RPMI8226 (cell line): ENCODE measurements around the gene ENTPD6.

Source experiments
- DNase-seq: peaks from one replicate; pipeline ENCODE4 v3.0.0-alpha.2; 2015

The ENTPD6 gene

DNA sequence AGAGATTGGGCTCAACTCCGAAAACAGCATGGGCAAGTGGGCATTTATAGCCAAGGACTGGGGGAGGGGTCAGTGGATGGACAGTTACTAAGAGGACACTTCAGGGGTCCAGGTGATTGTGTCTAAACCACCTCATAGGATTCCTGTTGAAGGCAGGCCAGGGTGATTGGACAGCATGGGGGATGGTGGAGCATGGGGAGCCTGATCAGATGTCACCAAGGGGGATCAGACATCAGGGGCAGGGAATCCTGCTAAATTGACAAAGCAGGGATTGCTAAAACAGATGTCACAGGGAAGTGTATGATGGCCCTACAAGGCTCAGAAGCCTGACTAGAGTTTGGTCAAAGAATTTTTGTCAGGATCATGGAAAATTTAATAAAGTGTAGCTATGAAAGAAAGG lies 49.9 kb downstream of the ENTPD6 start:
- no peak for DNase-seq

DNA sequence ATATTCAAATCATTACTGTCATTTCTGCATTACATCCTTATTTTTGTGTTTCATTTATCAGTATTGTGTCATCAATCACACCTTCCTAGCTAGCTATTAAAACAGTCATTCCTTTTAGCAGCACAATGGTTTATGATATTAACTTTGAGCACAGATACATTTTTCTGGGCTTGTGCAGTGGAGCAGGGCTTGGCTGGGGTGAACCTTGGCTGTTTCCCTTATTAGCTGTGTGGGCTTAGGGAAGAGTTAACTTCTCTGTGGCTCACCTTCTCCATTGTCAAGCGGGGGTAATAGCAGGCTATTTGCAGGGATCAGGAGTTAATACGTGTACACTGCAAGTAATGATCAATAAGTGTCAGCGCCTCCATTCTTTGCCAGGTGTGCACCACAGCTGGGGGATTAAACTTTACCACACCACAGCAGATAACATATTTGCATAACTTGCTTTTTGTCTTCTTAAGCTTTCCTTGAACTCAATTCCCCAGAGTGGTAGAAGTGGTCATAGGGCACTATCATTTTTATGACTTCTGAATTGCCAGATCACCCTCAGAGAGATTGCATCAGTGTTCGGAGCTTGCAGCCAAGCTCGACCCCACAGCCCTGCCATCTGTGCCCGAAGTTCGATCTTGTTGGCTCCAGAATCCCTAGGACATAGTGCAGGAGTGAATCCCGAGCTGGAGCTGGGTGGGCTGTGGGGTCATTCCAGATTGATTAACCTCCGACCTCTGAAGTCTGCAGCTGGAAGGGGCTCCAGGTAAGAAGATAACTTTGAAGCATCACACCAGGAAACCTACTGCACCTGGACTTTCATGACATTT lies 50.9 kb downstream of the ENTPD6 start:
- DNase-seq: no peak

DNA sequence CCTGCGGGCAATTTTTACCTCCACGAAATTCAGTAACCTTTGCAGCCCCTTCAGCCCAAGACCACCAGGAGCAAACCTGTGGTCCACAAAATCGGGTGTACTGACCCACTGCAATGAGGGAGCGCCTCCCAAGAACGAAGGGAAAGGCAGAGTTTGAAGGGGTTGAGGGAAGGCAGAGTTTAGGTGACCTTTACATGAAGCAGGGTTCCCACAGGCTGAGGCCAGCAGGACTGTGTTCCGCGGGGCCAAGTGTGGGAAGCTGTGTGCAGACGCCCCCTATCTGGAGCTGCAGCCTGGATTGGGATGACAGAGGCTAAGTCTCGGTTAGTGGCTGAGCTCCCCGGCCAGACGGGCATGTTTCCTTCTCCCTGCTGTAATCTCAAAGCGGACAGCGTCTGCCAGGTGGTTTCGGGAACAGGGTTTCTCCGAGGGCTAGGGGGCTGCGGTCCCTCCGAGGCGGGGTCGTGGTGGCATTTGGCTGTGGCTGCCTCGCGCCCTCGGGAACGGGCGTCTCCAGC lies 51.5 kb downstream of the ENTPD6 start:
- DNase-seq: peak; percentile 61

DNA sequence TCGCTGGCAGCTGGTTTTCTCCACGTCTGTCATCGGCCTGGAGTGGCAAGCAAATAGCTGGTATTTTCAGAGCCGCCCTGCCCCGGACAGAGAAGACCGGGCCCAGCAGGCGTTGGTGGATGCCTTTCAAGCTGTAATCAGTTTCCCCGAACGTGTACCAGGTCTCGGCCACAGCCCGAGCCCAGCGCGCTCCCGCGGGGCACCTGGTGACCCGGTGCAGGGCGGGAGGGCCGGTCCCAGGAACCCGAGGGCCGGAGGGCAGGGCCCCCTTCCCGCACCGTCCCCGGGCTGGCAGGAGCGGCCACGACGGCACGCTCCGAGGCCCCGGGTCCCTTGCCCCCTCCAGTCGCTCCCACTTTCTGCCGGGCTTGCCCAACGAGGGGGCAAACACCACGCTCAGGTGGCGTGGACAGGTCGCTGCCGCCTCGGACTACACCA lies 52.0 kb downstream of the ENTPD6 start:
- peak; percentile 58 for DNase-seq

DNA sequence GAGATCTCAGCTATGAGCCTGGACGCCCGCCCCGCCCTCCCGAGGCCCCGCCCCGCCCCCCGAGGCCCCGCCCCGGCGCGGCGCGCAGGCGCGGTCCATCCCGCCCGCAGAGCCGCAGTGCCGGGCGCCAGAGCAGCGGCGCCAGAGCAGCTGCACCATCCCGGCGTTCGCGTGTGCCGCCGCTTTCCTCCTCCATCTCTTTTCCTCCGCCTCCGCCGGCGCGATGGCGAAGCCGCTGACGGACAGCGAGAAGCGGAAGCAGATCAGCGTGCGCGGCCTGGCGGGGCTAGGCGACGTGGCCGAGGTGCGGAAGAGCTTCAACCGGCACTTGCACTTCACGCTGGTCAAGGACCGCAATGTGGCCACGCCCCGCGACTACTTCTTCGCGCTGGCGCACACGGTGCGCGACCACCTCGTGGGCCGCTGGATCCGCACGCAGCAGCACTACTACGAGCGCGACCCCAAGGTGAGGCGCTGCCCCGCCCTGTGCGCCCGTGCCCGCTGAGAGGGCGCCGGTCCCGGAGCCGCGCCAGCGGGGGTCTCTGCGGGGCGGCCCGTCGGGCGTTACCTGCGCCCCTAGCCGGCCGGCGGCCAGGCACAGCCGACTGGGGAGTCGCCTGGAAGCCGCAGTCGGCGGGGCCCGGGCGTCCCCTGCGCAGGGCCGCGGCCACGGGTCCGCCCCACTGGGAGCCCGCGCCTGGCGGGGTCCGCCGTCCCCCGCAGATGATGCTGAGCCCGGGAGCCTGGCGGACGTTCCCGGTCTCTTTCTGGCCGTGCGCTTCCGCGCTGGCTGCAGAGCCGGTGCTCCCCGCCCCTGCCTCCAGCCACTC lies 52.7 kb downstream of the ENTPD6 start, which contains the start of gene PYGB:
Gene PYGB (plus strand): TSS at position 130 of the 830 bp plus-strand sequence. CDS start 94 bp downstream, at position 224.
- DNase-seq: peak; percentile 89

DNA sequence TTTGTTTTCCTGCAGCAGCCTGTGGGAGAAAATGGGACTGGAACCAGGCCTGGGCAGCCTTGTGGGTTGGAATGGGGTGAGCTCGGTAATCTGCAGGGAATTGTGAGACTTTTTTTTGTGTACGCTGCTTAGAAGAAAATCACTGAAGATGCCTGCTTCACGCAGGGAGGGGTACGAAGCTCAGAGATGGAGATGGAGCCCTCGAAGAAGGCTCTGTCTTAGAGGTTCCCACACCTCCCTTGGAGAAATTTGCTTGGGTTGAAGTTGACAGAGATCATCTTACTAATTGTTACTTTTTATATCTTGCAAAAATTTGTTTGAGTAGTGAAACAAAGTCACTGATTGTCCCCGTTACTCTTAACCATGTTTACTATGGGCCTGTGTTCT lies 53.3 kb downstream of the ENTPD6 start:
- DNase-seq: no peak

DNA sequence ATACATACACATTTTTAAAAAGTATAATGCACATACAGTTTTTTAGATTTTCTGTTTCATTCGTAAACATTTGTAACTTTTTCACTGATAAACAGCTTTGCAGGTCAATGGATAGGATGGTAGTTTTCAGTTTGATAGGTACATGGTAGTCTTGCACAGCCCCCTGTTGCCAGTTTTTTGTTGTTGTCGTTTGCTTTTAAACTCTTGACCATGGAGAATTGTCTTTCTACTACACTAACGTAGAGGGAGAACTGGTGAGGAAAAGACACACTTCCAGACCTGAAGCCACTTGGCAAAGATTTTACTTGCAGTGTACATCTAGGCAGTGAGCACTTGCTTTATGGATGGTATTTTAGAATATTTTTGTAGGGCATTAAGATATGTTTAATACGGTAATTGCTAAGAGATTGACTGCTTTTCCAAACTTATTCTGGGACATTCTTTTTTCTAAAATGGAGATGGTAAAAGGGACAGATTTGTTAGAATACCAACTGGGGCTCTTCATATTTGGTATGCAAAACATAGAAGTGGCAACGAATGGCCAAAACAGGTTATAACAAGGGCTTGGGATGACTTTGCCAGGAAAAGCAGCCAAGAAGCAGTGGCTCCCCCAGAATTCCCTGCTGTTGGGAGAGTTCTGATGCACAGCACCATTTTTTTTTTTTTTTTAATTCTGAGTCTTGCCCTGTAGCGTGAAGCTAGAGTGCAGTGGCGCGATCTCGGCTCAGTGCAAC lies 53.9 kb downstream of the ENTPD6 start:
- no peak for DNase-seq

DNA sequence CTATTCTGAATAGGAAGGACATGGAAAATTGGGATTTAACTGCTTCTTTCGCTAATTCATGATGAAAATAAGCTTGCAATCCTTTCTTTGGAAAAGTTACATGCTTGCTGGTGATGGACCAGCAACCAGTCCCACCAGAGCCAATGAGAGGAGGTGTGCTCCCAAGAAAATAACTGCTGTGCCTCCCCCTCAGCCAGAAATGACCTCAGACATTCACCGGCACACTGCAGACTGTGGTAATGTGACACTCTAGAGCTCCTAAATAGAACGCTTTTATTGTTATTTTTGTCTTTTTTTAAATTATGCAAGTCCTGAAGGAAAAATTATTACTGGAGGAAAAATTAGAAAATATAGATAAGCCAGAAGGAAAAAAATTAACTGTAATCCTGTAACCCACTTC lies 55.0 kb downstream of the ENTPD6 start:
- no peak for DNase-seq

DNA sequence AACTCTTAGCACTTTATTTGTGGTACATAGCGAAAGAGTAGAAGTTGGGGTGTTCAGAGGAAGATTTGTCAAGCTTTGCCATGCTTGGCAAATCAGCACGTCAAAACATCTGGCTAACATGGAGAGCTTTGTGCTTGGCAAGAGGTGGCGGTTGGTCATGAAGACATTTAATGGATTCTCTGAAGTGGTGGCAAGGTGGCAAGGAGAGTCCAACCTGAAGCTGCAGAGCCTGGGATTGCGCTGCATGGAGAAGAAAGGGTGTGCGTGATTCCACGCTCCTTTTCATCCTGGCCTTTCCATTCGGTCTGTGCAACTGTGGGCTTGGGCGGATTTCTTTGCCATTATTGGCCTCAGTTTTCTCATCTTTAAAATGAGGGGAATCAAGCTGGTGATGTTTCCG lies 55.5 kb downstream of the ENTPD6 start:
- DNase-seq: no peak

DNA sequence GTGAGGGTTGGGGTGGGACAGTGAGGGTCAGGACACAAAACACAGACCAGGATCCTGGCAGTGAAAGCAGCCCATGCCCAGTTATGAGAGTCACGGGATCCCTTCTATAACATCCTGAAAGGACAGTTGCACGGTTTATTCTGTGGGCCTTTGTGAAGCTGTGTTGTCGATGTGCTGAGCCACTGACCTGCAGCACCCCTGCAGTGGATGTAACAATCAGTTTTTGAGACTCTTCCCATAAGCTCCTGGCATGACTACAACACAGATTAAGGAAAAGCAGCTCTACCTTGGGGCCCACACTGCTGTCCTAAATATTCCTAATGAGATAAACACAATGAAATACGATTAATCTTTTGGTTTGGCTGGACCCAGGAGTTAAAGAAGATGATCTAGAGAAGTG lies 56.0 kb downstream of the ENTPD6 start:
- no peak for DNase-seq

DNA sequence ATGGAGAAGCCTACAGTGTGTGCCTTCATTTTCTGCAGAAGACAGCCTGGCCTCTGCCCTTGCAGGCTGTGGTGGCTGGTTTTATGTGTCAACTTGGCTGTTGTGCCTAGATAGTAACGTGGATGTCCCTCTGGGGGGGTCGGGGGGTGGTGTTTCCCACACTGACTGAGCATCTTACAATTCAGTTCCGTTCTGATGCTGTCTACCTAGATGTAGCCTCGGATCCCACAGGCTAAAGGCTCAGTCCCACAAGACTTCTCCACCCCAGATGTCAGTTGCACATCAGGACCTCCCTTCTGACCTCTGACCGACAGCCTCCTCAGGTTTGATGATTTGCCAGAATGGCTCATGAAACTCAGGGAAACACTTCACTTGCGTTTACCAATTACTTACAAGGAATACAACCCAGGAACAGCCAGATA lies 56.7 kb downstream of the ENTPD6 start:
- DNase-seq: no peak

DNA sequence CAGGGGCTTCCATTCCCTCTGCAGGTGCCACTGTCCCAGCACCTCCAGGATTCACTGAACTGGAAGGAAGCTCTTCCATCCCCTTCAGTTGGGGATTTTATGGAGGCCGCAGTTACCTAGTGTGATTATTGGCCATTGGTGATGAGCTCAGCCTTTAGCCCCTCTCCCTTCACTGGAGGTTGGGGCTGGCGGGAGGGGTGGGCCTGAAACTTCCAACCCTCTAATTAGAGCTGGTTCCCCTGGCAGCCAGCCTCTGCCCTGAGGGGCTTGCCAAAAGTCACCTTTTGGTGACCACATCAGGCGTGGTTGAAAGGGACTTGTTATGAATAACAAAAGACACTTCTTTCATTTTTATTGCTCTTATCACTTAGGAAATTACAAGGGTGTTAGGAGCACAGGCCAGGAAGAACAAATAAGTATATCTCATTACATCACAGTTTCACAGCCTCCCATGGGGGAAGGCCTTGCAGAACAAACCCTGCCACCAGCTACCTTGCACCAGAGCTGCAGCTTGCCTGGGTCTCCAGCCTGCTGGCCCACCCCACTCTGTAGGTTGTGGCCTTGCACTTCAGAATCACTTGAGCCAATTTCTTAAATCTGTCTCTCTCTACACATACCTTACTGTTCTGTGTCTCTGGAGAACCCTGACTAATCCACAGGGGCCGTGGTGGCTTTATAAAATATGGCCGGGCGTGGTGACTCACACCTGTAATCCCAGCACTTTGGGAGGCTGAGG lies 57.3 kb downstream of the ENTPD6 start:
- DNase-seq: no peak

DNA sequence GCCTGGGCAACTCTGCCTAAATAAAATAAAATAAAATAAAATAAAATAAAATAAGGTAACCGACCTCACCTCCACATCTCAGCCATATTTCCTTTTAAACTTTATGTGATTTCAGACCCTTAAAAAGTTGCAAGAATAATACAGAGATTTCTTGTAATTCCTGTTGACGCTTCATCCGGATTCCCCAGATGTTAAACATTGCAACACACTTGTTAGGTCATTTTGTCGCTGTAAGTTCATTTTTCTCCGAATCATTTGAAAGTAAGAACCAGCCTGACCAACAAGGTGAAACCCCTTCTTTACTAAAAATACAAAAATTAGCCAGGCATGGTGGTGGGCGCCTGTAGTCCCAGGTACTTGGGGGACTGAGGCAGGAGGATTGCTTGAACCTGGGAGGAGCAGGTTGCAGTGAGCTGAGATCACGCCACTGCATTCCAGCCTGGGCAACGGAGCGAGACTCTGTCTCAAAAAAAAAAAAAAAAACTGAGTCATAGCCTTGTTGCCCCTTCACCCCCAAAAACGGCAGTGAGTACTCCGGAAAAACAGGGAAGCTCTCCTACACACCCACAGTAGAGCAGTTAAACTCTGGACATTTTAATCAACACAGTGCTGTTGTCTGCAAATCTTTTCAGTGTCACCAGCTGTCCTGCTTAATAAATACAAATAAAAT lies 58.2 kb downstream of the ENTPD6 start:
- no peak for DNase-seq

DNA sequence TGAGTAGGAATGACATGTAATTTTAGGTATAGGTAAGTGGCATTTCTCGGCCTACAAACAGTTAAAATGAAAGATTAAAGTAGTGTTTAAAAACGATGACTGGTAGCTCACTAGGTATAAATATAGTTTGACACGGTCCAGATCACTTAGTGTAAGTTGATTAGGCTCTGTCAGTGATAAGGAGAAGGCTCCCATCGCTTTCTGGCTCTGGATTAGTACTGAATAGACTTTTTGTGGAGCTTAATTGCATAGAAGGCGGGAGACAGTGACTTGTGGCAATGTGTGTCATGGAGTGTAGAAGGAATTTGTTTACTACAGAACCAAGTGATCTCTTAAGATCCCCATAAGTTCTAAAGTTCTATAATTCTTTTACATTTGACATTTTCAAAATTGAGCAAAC lies 59.1 kb downstream of the ENTPD6 start:
- no peak for DNase-seq

DNA sequence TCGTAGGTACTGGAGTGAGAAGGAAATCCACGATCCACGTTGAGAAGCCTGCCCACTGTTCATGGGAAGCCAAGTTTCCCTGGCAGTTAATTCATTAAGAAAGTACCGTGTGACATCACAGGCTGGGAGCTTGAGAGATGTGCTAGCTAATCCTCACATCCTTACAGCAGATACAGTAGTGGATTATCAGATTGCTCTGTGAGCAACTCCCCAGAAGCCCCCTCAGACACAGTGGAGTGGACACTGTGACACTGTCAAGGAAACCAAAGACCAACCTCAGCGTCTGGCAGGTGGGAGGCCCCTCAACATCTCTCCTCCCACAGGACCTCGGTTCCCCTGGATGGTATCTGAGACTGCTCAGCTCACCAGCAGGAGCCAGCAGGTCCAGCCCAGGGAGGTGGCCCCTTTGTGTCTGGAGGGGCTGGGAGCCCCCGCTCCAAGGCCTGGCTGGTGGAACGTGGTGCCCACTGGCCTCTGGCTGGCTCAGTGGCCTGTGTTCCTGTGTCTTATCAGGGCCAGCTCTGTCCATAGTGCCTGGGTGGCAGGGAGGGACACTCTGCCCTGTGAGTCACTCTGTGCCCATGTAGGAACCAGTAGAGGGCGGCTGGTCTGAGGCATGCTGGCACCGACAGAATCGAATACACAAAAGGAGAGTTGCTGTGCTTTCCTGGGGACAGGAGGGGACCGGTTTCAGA lies 59.6 kb downstream of the ENTPD6 start:
- no peak for DNase-seq

DNA sequence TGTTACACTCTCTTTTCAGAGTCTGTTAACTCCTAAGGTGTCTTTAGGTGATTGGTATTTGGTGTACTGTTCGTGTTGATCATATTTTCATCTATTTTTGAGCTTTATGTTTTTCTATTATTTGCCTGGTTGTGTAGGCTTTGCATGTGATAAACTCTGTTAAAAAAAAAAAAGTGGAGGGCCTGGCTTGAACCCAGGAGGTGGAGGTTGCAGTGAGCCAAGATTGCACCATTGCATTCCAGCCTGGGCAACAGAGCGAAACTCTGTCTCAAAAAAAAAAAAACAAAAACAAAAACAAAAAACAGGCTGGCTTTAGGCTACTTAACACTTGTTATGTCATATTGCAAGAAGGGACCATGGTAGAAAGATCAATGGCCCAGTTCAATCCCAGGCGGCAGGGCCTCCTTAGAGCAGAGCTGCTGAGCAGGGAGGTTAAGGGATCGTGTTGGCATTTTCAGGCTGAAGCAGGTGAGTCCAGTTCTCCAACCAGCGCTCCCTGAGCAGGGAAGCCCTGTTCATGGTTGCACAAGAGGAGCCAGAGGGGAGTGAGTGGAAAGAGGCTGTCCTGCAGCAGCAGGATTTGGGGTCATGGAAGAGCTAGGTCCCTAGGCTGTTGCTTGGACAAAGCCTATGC lies 60.8 kb downstream of the ENTPD6 start:
- DNase-seq: no peak

DNA sequence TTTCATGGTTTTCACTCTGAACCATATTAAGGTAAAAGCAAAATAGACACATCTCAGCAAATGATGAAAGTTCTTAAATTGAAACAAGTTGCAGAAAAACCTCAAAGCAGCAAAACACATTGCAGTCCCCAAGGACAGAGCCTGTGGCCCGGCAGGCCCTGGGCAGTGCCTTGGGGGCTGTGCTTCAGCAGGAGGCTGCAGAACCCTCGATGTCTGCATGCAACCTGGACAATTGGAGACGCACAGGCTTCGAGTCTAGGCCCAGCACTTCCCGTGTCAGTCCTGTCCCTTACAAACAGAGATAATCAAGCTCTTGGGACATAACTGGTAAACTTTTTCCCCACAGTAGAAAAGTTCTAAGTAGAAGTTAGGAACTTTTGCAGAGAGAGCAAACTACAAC lies 61.6 kb downstream of the ENTPD6 start:
- no peak for DNase-seq

DNA sequence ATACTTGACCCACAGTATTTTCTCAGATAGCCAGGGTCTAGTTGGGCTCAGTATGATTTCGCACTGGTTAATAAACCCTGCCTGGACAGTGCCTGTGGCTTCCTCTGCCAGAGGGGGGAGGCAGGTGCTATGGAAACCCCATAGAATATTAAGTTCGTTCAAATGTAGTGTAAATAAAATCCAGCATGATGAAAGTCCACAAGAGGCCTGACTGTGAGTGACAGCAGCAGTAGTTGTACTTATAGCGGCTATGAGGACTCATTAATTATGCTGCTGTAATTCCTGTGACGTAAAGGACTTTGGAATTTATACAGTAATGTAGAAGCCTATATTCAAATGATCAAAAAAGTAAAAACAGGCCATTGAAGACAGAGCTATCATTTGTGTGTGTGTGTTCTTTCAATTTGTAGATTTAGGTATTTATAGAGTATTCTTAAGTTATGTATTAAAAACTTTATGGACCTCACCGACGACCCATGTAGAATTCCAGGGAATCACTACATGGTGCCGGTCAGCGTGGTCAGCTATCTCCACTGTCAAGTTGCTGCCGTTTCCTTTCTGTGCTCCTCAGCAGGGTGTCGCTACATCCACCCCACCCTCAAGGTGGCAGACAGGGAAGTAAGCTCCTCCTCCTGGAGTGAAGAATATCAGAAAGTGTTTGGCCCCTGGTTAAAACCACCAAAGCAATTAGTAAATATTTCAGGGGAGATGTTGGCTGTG lies 62.4 kb downstream of the ENTPD6 start:
- DNase-seq: no peak

DNA sequence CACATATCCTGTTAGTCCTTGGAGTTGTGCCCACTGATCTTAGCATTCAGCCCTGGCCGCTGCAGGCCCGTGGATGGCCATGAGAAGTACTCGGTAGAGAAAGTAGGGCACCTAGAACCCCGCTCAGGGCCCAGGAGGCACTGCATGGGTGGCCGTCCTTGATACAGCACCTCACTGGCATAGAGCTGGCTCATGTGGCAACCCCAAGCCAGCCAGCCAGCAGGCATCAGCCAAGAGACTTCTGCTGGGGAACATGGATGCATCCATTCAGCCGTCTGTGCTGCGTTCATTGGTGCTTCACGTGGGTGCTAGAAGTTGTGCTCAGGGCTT lies 62.9 kb downstream of the ENTPD6 start:
- DNase-seq: no peak

DNA sequence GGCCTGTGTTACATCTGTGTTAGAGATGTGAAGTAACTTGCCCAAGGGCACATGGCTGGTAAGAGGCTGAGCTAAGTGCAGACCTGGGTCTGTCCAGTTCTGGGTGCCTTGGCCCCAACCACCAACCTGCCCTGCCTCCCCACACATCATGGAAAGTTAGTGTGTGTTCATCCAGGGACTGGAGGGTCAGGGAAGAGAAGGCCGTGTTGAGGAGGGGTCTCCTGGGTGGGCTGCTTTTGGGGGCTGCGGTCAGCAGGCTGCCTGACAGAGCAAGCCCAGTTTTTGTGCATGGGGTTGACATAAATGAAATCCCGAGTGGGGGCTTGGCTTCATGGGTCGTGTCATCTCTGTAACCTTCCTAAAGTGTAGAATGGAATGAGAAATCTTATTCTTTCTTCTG lies 63.3 kb downstream of the ENTPD6 start:
- no peak for DNase-seq
